RWPE1 (cell line): ENCODE data around the gene CLEC18C.
"Not testable (repeated sequence)": the region's sequence is repeated elsewhere in the genome, so short reads cannot be mapped to it uniquely, and the experiment has no call there.

Source experiments
- CTCF ChIA-PET: fragments of 350-600 bp; sonication (Branson Sonifier 250); formaldehyde crosslinking; extraction: SDS; loops from one replicate; lab custom pipeline; 2021; lab: Yijun Ruan, JAX
- POLR2A ChIA-PET: fragments of 400-600 bp; formaldehyde crosslinking; extraction: SDS; loops from one replicate; lab custom pipeline; 2020; ENCODE audit warnings: antibody characterized with exemption; ENCODE audit not compliant: low non-redundant PET; lab: Yijun Ruan, JAX
- DNase-seq: peaks from one replicate; pipeline ENCODE4 v3.0.0; 2012; ENCODE audit warnings: low spot score
- H3K27ac ChIP-seq: fragments of 450-650 bp; 2 replicates; pipeline ENCODE4 v1.5.1; 2017
- TF ChIP-seq, protein P1 (sequence below): fragments of 450-650 bp; conservative IDR thresholded peaks from 2 replicates; pipeline ENCODE4 v1.5.1; 2017; ENCODE audit warnings: low read depth, mild to moderate bottlenecking

Gene CLEC18C

GRCh38 chr16:70151941-70152509, 21.6 kb upstream of the CLEC18C start:
- no peak overlapping the region for H3K27ac ChIP-seq
- CTCF ChIA-PET: interaction anchor here (1.2 to 1.3 kb wide), 2 partner anchors 14 to 222 kb away, joined by 3 to 5 read pairs; no protein-coding TSS in a partner anchor
- TF ChIP-seq, protein P1, sequence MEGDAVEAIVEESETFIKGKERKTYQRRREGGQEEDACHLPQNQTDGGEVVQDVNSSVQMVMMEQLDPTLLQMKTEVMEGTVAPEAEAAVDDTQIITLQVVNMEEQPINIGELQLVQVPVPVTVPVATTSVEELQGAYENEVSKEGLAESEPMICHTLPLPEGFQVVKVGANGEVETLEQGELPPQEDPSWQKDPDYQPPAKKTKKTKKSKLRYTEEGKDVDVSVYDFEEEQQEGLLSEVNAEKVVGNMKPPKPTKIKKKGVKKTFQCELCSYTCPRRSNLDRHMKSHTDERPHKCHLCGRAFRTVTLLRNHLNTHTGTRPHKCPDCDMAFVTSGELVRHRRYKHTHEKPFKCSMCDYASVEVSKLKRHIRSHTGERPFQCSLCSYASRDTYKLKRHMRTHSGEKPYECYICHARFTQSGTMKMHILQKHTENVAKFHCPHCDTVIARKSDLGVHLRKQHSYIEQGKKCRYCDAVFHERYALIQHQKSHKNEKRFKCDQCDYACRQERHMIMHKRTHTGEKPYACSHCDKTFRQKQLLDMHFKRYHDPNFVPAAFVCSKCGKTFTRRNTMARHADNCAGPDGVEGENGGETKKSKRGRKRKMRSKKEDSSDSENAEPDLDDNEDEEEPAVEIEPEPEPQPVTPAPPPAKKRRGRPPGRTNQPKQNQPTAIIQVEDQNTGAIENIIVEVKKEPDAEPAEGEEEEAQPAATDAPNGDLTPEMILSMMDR: no peak
- POLR2A ChIA-PET: no interaction called here
- peak; percentile 62 for DNase-seq

DNA sequence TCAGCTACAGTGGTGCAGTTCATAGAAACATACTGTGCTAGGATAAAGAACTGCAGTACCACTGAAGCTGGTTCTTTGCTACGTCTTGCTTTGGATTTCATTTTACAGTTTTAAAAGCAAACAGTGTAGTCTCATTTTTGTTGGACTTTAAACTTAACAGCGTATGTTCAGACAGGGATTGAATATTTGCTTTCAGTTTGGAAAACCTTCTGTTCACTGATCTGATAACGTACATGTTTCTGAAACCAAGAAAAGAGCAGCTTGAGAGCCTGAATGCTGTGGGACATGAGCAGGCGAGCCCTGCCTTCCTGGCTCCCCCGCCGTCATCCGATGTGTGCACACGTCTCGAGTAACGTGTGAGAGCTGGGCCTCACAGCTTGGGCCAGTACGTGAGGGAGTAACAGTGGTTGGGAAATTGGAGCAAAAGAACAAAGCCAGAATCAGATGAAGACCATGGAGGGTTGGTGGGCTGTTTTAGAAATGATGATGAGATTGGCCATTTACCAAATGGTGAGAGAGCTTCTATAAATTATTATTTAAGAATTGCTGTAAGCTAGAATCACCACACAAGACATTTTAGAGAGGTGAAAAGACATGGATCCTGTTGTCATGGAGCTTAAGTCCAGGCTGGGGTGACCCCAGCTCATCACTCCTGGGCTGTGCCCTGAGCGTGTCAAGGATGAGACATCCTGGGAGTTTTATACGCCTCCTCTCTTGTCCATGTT, 20.8 kb upstream of the CLEC18C start:
- no peak for DNase-seq
- no peak overlapping the region for H3K27ac ChIP-seq
- TF ChIP-seq, protein P1: no peak
- CTCF ChIA-PET: no interaction called here
- POLR2A ChIA-PET: no interaction called here

- POLR2A ChIA-PET, CTCF ChIA-PET, DNase-seq, H3K27ac ChIP-seq: not testable (repeated sequence)
Observed at GRCh38 chr16:70154736-70155135, 18.9 kb upstream of the CLEC18C start.

GRCh38 chr16:70156207-70156978, 17.2 kb upstream of the CLEC18C start:
- DNase-seq: no peak
- TF ChIP-seq, protein P1: no peak
- 0 out of 2 replicates have a peak overlapping the region, but pooled peaks have one; percentile 2 for H3K27ac ChIP-seq
- POLR2A ChIA-PET: interaction anchor here (0.7 kb wide), 1 partner anchor 1717 kb away, joined by 5 read pairs; no protein-coding TSS in a partner anchor
- CTCF ChIA-PET: no interaction called here

GRCh38 chr16:70157105-70157476, 16.5 kb upstream of the CLEC18C start:
- TF ChIP-seq, protein P1: no peak
- CTCF ChIA-PET: no interaction called here
- H3K27ac ChIP-seq: no peak overlapping the region
- POLR2A ChIA-PET: no interaction called here
- no peak for DNase-seq

GRCh38 chr16:70157477-70158260, 15.9 kb upstream of the CLEC18C start:
- DNase-seq: no peak
- H3K27ac ChIP-seq: no peak overlapping the region
- POLR2A ChIA-PET: no interaction called here
- TF ChIP-seq, protein P1: no peak
- CTCF ChIA-PET: interaction anchor here (0.6 kb wide), 1 partner anchor 85 kb away, joined by 3 read pairs; no protein-coding TSS in a partner anchor
